ENCODE data around the gene DDA1.
A peak's percentile ranks its signal among the peaks of the same experiment; 100 is the strongest.

DDA1 gene

DNA sequence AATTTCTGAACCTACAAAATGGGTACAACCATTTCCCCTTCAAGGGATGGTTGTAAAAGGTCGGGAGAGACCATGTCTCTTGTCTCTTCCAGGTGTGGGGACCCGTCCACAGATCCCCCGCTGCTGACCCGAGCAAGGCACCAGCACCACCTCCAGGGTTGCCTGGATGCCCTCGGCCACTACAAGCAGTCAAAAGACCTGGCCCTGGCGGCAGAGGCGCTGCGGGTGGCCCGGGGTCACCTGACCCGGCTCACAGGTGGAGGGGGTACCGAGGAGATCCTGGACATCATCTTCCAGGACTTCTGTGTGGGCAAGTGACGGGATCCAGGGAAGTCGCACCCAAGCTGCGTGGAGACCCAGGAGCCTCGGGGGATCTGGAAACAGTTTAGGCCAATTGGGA is 32.0 kb downstream of the DDA1 start:
- H3K4me3 ChIP-seq (ENCODE audit: low read length) = no peak overlapping the region
- peaks cover 3% of the 10 kb centered on the region; the same call in 1 of the 2 replicates for H3K4me1 ChIP-seq (ENCODE audit: insufficient read depth, low read length)
- H3K36me3 ChIP-seq (ENCODE audit: insufficient read depth, low read depth, low read length) = peaks cover 16% of the 10 kb centered on the region; the same call in 1 of the 2 replicates
- peak overlapping the region; percentile 52; the same call in 1 of the 2 replicates for H3K9ac ChIP-seq (ENCODE audit: low read depth, low read length)
- H3K9me3 ChIP-seq (ENCODE audit: insufficient read depth, low read depth, low read length) = no peaks in the 10 kb centered on the region
- no peaks in the 10 kb centered on the region for H3K27me3 ChIP-seq (ENCODE audit: insufficient read depth, low read length)
- H3K27ac ChIP-seq (ENCODE audit: low read length) = peak overlapping the region; percentile 23

DNA sequence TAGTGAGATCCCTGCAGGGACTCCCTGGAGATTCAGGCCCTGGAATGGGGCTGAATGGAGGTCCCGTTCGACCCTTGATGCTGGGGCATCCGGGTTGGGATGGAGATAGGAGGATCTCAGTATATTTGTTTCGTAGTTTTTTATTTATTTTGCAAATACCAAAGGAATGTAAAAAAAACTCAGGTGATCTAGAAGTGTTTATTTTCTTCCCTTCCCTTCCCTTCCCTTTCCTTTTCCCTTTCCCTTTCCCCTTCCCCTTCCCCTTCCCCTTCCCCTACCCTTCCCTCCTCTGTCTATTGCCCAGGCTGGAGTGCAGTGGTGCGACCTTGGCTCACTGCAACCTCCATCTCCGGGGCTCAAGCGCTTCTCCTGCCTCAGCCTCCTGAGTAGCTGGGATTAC is 32.5 kb downstream of the DDA1 start:
- H3K4me3 ChIP-seq (ENCODE audit: low read length) = no peak overlapping the region
- no peaks in the 10 kb centered on the region for H3K9me3 ChIP-seq (ENCODE audit: insufficient read depth, low read depth, low read length)
- no peaks in the 10 kb centered on the region for H3K27me3 ChIP-seq (ENCODE audit: insufficient read depth, low read length)
- H3K27ac ChIP-seq (ENCODE audit: low read length) = no peak overlapping the region
- H3K36me3 ChIP-seq (ENCODE audit: insufficient read depth, low read depth, low read length) = peaks cover 16% of the 10 kb centered on the region; the same call in 1 of the 2 replicates
- peaks cover 3% of the 10 kb centered on the region; the same call in 1 of the 2 replicates for H3K4me1 ChIP-seq (ENCODE audit: insufficient read depth, low read length)
- H3K9ac ChIP-seq (ENCODE audit: low read depth, low read length) = no peak overlapping the region

DNA sequence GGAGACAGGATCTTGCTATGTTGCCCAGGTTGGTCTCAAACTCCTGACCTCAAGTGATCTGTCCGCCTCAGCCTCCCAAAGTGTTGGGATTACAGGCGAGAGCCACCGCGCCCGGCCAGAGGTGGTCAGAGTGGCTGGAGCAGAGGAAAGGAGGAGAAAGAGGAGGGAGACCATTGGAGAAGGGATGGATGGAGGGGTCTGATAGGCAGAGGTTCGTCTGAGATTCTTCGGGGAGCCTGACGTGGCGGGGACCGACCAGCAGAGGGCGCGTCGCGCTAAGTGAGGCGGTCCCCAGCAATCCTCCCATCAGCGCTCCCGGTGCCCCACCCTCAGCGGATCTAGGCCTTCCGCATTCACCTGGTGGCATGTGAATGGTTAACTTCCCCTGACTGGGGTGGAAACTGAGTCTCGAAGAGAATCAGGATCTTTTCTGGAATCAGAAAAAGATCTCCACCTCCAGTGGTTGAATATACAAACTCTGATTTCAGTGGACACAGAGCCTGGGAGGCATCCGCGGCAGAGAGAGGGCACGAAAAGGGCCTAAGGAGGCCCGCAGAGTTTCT is 36.8 kb downstream of the DDA1 start:
- Histone ChIP-seq H3K27ac (ENCODE audit: low read length) (no peak overlapping the region), H3K4me1 (ENCODE audit: insufficient read depth, low read length) (peaks cover 6% of the 10 kb centered on the region; the same call in 1 of the 2 replicates), H3K27me3 (ENCODE audit: insufficient read depth, low read length) (no peaks in the 10 kb centered on the region), H3K9ac (ENCODE audit: low read depth, low read length) (no peak overlapping the region), H3K9me3 (ENCODE audit: insufficient read depth, low read depth, low read length) (no peaks in the 10 kb centered on the region), H3K4me3 (ENCODE audit: low read length) (no peak overlapping the region), H3K36me3 (ENCODE audit: insufficient read depth, low read depth, low read length) (peaks cover 14% of the 10 kb centered on the region; the same call in 1 of the 2 replicates)

DNA sequence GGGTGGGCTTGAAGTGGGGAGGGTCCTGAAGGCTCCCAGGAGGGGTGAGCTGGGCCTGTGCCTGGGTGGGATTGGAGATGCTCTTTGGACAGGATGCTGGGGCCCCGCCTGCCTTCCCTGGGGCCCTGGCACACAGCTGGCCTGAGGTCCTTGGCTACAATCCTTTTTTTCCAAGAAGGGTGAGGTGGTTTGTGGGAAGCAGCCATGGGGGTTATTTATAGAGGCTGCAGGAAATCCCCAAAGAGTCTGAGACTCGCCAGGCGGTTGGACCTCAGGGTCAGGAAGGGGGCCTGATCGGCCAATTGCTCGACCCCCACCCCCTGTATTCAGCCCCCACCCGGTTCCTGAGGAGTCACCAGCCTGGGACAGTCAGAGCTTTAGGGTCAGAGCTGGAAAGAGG is 38.0 kb downstream of the DDA1 start:
- Histone ChIP-seq H3K4me3 (ENCODE audit: low read length) (no peak overlapping the region), H3K27me3 (ENCODE audit: insufficient read depth, low read length) (no peaks in the 10 kb centered on the region), H3K9ac (ENCODE audit: low read depth, low read length) (no peak overlapping the region), H3K9me3 (ENCODE audit: insufficient read depth, low read depth, low read length) (no peaks in the 10 kb centered on the region), H3K27ac (ENCODE audit: low read length) (no peak overlapping the region), H3K36me3 (ENCODE audit: insufficient read depth, low read depth, low read length) (peaks cover 3% of the 10 kb centered on the region; the same call in 1 of the 2 replicates), H3K4me1 (ENCODE audit: insufficient read depth, low read length) (peaks cover 6% of the 10 kb centered on the region; the same call in 1 of the 2 replicates)

DNA sequence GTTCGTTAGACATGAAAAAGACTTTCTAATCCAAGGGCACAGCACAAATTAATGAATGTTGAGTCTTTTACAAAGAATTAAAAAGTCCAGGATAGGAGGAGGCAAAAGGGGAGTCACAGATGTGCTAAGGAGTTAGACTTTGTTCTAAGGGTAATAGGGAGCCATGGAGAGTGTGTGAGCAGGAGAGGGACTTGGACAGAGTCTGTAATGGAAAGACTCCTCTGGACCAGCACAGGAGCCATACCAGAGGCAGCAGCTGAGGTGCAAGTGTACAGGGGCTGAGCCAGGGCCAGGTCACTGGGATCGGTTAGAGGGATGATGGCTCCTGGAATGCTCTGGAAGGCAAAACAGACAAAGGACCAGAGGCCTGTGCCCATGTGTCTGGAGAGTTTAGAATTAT is 38.5 kb downstream of the DDA1 start:
- Histone ChIP-seq H3K9me3 (ENCODE audit: insufficient read depth, low read depth, low read length) (no peaks in the 10 kb centered on the region), H3K4me3 (ENCODE audit: low read length) (no peak overlapping the region), H3K4me1 (ENCODE audit: insufficient read depth, low read length) (peaks cover 6% of the 10 kb centered on the region; the same call in 1 of the 2 replicates), H3K27ac (ENCODE audit: low read length) (no peak overlapping the region), H3K36me3 (ENCODE audit: insufficient read depth, low read depth, low read length) (no peaks in the 10 kb centered on the region), H3K27me3 (ENCODE audit: insufficient read depth, low read length) (no peaks in the 10 kb centered on the region), H3K9ac (ENCODE audit: low read depth, low read length) (no peak overlapping the region)

DNA sequence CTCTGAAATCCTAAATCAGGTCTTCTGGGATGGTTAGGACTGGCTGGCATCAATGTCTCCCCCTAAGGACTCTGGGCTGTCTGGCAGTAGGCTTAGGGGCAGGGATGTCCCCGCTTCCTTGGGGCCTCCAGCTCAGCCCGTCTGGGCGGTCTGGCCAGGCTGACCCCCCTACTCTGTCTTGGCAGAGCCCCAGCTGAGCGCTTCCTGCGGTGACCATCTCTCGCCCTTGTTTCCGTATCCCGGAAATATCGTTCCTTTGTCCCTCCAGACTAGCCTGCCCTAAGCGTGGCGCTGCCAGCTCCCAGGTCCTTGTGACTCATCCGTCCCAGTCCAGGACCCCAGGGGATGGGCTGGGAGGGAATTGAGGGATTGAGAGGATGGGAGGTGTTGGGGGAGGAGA is 39.3 kb downstream of the DDA1 start:
- Histone ChIP-seq H3K4me3 (ENCODE audit: low read length) (peak overlapping the region; percentile 20; the same call in 1 of the 2 replicates), H3K27ac (ENCODE audit: low read length) (no peak overlapping the region), H3K4me1 (ENCODE audit: insufficient read depth, low read length) (peaks cover 6% of the 10 kb centered on the region; the same call in 1 of the 2 replicates), H3K27me3 (ENCODE audit: insufficient read depth, low read length) (no peaks in the 10 kb centered on the region), H3K9ac (ENCODE audit: low read depth, low read length) (peak overlapping the region; percentile 54; the same call in 1 of the 2 replicates), H3K36me3 (ENCODE audit: insufficient read depth, low read depth, low read length) (no peaks in the 10 kb centered on the region), H3K9me3 (ENCODE audit: insufficient read depth, low read depth, low read length) (no peaks in the 10 kb centered on the region)

DNA sequence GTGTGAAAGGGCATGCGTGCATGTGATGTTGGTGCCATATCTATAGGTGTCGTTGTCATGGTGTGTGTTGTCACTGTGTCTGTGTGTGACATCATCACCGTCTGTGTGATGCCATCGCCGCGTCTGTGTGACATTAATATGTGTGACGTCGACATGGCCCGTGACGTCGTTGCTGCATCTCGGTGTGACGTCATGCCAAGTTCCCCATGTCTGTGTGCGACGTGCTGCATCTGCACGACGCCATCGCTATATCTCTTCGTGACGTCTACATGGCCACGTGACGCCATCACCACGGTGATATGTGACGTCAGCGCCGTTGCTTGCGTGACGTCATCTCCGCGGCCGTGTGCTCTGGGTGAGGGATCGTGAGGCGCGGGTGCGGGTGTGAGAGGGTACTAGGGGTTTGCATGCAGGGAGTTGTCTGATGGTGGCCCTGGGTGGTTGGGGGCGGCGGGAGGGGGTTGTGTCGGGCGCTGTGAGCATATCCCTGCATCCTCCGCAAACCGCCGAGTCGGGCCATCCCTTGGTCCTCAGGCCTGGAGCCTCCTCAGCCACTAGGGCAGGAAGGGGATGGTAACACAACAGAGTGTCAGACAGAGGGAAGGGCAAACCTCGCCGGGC is 42.6 kb downstream of the DDA1 start:
- H3K4me1 ChIP-seq (ENCODE audit: insufficient read depth, low read length) = peaks cover 6% of the 10 kb centered on the region; the same call in 1 of the 2 replicates
- no peak overlapping the region for H3K27ac ChIP-seq (ENCODE audit: low read length)
- H3K9me3 ChIP-seq (ENCODE audit: insufficient read depth, low read depth, low read length) = no peaks in the 10 kb centered on the region
- H3K36me3 ChIP-seq (ENCODE audit: insufficient read depth, low read depth, low read length) = no peaks in the 10 kb centered on the region
- no peak overlapping the region for H3K4me3 ChIP-seq (ENCODE audit: low read length)
- no peak overlapping the region for H3K9ac ChIP-seq (ENCODE audit: low read depth, low read length)
- no peaks in the 10 kb centered on the region for H3K27me3 ChIP-seq (ENCODE audit: insufficient read depth, low read length)

DNA sequence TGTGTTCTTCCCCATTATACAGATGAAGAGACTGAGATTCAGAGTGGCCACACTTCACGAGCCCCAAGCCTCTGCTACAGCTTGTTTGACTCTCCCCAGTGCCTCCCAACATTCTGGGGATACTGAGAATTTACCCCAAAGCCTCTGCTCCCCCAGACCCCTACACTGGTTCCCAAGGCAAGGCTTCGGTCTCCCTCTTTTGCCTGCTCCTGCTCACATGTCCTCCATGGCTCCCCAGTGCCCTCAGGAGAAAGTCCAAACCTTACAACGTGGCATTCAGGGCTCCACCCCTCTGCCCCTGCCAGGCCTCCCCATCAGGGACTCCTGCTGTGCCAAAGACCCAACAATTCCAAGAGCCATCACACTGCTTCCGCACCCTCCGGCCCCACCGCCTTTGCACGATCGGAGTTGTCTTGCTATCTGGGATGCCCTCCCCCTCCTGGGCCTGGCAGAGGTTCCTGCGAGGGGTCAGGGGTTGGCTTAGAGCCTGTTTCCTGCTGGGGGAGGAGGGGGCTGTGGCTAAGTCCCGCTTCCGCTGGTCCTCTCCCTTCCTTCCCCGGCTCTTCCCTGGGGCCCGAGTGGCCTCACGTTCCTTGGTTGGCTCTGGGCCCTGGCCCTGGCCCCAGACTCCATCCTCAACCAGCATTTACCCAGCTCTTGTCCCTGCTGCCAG is 43.4 kb downstream of the DDA1 start:
- Histone ChIP-seq H3K27me3 (ENCODE audit: insufficient read depth, low read length) (no peaks in the 10 kb centered on the region), H3K9ac (ENCODE audit: low read depth, low read length) (no peak overlapping the region), H3K36me3 (ENCODE audit: insufficient read depth, low read depth, low read length) (no peaks in the 10 kb centered on the region), H3K9me3 (ENCODE audit: insufficient read depth, low read depth, low read length) (no peaks in the 10 kb centered on the region), H3K4me1 (ENCODE audit: insufficient read depth, low read length) (peaks cover 6% of the 10 kb centered on the region; the same call in 1 of the 2 replicates), H3K4me3 (ENCODE audit: low read length) (no peak overlapping the region), H3K27ac (ENCODE audit: low read length) (no peak overlapping the region)

DNA sequence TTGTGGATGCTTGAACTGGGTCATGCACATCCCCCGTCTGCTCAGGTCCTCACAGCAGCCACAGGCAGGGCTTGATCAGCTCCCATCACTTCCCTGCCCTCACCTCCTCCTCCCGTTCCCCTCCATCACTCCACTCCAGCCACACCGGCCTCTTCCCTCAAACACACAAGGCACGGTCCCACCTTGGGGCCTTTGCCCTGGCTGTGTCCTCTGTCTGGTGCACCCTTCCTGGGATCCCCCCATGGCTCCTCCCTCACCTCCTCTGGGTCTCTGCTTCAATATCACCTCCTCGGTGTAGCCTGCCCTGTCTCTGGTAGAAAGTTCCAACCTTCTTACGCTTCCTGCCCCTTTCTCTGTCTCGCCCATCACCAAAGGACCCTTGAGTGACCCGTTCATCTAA is 44.0 kb downstream of the DDA1 start:
- no peaks in the 10 kb centered on the region for H3K9me3 ChIP-seq (ENCODE audit: insufficient read depth, low read depth, low read length)
- no peak overlapping the region for H3K9ac ChIP-seq (ENCODE audit: low read depth, low read length)
- H3K36me3 ChIP-seq (ENCODE audit: insufficient read depth, low read depth, low read length) = no peaks in the 10 kb centered on the region
- peaks cover 6% of the 10 kb centered on the region; the same call in 1 of the 2 replicates for H3K4me1 ChIP-seq (ENCODE audit: insufficient read depth, low read length)
- no peaks in the 10 kb centered on the region for H3K27me3 ChIP-seq (ENCODE audit: insufficient read depth, low read length)
- no peak overlapping the region for H3K4me3 ChIP-seq (ENCODE audit: low read length)
- H3K27ac ChIP-seq (ENCODE audit: low read length) = no peak overlapping the region

DNA sequence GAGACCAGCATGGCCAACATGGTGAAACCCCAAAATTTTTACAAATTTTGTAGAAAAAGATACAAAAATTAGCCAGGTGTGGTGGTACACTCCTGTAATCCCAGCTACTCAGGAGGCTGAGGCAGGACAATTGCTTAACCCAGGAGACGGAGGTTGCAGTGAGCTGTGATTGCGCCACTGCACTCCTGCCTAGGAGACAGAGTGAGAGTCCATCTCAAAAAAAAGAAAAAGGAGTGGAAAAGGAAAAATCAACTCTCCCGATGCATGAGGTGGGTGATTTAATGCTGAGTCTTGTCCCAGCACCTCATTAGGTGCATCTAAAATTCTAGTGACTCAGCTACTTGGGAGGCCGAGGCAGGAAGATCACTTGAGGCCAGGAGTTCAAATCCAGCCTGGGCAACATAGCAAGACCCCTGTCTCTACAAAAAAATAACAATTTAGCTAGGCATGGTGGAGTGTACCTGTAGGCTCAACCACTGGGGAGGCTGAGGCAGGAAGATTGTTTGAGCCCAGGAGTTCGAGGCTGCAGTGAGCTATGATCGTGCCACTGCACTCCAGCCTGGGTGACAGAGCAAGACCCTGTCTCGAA is 47.8 kb downstream of the DDA1 start:
- H3K36me3 ChIP-seq (ENCODE audit: insufficient read depth, low read depth, low read length) = no peaks in the 10 kb centered on the region
- no peak overlapping the region for H3K4me3 ChIP-seq (ENCODE audit: low read length)
- H3K27me3 ChIP-seq (ENCODE audit: insufficient read depth, low read length) = no peaks in the 10 kb centered on the region
- no peak overlapping the region for H3K27ac ChIP-seq (ENCODE audit: low read length)
- no peaks in the 10 kb centered on the region for H3K9me3 ChIP-seq (ENCODE audit: insufficient read depth, low read depth, low read length)
- no peak overlapping the region for H3K9ac ChIP-seq (ENCODE audit: low read depth, low read length)
- no peaks in the 10 kb centered on the region for H3K4me1 ChIP-seq (ENCODE audit: insufficient read depth, low read length)

DNA sequence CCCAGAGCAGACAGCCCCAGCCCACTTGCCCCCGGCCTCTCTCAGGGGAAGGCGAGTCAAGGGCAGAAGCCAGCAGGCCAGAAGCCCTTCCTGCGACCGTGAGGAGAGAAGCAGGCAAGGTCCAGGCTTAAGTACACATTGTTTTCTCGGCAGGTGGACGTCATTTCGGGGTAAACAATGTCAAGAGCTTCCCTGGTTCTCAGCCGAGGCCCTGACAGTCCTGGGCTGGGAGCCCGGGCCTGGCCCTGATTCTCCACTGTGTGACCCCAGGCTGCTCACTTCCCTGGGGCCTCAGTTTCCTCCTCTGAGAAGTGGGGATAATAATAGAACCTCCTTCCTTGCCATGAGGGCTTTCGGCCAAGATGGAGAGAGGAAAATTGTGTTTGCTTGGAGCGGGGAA is 48.4 kb downstream of the DDA1 start:
- Histone ChIP-seq H3K4me1 (ENCODE audit: insufficient read depth, low read length) (no peaks in the 10 kb centered on the region), H3K9ac (ENCODE audit: low read depth, low read length) (no peak overlapping the region), H3K9me3 (ENCODE audit: insufficient read depth, low read depth, low read length) (no peaks in the 10 kb centered on the region), H3K36me3 (ENCODE audit: insufficient read depth, low read depth, low read length) (no peaks in the 10 kb centered on the region), H3K27me3 (ENCODE audit: insufficient read depth, low read length) (no peaks in the 10 kb centered on the region), H3K27ac (ENCODE audit: low read length) (no peak overlapping the region), H3K4me3 (ENCODE audit: low read length) (no peak overlapping the region)

All from iPS-20b (cell line).